Measurements from ENCODE around the gene ZNF652. TPM values are rescaled to one million over a fixed set of nuclear protein-coding genes. Genes with fewer than 3 reads are reported as not detected.

Gene ZNF652
- total RNA-seq, 1 donor from 2014 or later: 8.6 TPM

DNA sequence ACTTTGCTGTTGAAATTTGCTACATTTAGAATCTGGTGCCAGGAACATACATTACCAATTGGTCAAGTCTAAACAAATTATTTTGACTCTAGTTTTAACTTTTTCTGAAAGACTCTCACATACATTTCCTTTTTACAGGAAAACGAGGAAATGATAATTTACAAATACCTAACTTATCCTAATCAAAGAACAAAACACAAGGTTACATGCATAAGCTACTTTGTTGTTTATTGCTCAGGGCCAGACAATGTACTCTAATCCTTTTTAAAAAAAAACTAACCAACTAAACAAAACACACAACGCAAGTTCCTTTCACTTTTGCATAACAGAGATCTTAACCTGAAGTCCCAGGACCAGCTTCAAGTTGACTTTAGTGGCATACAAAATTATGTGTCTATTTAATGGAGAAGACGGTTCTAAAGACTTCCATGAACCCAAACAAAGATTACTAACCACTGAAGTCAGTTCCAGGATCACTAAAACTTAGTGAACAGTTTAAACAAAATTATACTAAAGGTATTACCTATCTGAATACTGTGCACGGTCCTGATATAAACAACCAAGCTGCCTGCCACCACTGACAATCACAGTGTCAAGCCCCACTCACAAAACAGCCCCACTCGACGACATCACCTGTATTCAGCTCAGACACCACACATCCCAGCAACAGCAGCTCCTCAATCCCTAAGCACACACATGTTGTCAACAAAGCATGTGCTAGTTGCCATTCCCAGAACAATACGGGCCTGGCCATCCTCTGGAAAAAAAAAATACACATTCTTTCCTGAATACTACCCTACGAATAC is 1.9 kb downstream of the ZNF652 start:
- DNase-seq (ENCODE audit: low read depth in 2 of 2): peak in 1 of 2 donors; percentile 15

DNA sequence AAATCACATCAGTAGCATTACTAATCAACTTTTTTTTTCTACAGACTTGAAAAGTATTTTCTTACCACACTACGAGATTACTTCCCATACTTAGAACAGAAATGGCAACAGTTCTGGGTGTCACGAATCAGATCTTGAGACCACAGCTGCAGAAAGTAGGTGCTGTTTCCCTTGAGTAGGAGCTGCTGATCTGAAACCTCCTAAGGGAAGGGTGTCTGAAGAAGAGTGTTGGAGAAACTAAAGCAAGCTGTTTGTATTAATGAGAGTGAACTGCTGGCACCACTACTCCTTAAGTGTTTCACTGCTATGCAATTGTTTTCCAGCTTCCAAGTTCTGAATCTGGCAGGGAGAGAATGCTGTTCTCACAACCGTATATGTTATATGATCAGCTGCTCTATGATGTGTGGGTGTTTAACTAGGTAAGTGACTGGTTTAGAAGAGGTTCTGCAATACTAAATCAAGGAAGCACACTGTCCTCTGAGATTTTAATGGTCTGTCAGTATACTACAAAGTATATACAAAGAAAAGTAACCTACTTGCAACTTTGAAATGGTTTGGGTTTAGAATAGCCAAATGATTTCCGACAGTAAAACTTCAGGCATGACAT is 3.3 kb downstream of the ZNF652 start:
- no peak for DNase-seq (ENCODE audit: low read depth in 2 of 2)

DNA sequence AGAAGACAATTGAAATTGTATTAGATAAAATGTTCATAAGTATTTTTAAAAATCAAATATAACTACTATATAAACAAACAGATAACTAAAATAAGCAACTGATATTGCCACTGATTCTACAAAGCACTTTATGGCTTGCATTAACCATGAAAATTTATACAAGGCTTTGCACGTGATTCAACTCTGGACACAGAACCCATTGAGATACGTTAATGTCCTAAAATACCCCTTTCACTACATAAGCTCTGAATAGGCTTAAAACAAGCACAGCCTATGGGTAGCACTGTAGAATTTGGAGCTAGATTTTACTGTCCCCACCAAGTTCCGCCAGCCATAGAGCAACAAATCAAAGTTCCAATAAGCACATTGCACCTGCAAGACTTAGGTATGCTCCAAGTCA is 4.5 kb downstream of the ZNF652 start:
- DNase-seq (ENCODE audit: low read depth in 2 of 2): no peak

DNA sequence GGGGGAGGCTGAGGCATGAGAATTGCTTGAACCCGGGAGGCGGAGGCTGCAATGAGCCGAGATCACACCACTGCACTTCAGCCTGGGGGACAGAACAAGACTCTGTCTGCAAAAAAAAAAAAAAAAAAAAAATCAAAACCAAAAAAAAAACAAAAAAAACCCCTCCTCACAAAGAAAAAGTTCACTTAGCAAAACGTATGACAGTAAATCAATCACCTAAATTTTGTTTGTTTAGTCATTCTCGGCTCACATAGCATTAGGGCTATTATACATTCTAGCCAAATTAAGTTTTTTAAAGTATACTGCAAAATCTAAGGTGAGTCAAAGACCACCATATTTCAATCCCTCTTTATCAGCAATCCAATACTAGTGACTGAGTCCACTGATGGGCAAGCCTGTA is 5.7 kb downstream of the ZNF652 start:
- DNase-seq (ENCODE audit: low read depth in 2 of 2): no peak

DNA sequence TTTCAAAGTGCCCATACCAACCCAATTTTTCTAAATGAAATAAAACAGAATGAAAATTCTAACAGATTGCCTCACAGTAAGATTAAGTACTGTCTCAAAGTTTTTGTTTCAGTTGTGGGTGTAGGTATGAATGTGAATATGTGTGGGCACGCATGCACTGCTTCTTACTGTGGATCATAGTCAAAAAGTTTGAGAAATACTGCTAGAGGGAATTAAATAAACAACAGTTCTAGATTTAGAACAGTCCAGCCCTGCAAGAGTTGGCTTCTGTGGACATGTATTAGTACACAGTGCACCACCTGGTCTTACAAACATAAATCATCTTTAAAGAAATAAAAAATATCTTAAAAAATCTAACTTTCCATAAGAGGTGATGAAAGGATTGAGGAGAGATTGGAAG is 8.4 kb downstream of the ZNF652 start:
- DNase-seq (ENCODE audit: low read depth in 2 of 2): no peak

DNA sequence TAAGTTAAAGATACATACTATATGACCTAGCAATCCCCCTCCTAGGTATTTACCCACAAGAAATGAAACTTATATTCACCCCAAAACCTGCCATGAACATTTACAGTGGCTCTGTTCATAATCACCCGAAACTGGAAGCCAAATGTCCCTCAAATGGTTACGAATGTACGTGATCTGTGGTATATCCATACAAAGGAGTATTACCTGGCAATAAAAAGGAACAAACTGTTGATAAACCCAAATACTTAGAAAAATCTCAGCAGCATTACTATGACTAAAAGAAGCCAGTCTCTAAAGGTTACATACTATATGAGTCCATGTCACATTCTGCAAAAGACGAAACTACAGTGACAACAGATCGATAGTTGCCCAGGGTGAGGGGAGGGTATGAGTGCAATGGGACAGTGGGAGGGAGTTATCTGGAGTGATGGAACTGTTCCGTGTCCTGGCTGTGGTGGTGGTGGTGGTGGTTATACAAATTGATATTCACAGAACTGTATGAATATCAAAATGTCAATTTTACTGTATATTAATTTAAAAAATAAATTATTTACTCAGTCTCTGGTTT is 9.4 kb downstream of the ZNF652 start:
- DNase-seq (ENCODE audit: low read depth in 2 of 2): no peak

DNA sequence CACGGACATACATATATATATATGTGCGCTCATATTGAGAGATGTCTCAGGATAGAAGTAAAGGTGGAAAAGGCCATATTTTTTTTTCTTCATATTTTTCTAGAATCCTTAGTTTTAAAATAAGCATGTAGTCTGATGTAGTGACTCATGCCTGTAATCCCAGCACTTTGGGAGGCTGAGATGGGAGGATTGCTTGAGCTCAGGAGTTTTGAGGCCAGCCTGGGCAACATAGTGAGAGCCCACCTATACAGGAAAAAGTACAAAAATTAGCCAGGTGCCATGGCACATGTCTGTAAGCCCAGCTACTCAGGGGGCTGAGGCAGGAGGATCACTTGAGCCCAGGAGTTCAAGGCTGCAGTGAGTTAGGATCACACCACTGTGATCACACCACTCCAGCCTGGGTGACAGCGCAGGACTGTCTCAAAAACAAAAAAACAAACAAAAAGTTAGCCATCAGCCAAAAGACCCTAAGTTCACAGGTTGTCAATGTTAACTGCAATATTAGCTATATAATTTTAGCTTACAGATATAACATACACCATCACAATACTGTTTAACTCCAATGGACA is 10.4 kb downstream of the ZNF652 start:
- no peak for DNase-seq (ENCODE audit: low read depth in 2 of 2)

DNA sequence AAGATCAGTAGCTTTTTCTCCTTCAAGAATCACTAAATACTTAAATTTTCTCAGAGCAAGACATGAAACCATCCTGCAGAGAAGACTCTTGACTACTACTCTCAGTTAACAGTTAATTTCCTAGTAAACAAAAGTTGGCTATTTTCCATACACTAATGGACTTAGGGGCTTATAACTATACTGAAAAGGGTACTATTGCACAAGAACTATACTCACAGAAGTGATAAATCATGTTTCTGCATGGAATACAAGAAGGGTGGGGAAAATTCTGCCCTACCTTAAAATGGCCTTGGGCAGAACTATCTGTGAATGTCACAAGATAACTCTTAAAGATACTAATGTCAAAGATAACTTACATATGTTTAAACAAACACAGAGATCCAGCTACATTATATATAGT is 12.5 kb downstream of the ZNF652 start:
- DNase-seq (ENCODE audit: low read depth in 2 of 2): no peak

DNA sequence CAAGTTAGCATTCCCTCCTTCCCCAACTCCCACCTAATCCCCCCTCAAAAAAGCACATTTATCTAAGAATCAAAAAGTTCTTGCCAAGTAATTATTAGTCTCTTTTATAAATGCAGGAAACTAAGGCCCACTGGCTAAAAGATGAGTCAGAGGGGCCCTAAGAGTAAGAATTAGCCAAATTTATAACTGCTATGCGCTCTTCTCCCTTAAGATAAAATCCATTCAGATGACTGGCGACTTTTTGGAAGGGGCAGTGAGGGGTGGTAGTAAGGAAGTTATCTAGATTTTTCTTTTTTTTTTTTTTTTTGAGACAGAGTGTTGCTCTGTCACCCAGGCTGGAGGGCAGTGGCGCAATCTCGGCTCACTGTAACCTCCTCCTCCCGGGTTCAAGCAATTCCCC is 17.1 kb downstream of the ZNF652 start:
- no peak for DNase-seq (ENCODE audit: low read depth in 2 of 2)

DNA sequence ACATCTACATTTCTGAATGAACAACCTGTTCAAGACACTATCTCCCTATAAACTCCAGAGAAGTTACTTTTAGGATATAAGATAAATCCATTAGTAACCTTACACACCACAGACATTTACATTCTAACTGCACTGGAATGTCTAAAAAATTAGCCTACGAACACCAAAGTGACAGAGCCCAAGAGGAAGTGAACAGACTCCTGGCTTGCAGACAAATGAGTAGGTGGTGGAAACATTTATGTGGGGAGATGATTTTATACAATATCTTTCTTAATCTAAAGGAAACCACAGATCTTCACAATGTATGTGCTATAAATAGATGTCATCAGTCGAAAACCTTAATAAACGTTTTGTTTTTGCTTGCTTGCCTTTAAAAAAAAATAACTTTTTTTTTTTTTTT is 18.8 kb downstream of the ZNF652 start:
- peak in 1 of 2 donors; percentile 21 for DNase-seq (ENCODE audit: low read depth in 2 of 2)

DNA sequence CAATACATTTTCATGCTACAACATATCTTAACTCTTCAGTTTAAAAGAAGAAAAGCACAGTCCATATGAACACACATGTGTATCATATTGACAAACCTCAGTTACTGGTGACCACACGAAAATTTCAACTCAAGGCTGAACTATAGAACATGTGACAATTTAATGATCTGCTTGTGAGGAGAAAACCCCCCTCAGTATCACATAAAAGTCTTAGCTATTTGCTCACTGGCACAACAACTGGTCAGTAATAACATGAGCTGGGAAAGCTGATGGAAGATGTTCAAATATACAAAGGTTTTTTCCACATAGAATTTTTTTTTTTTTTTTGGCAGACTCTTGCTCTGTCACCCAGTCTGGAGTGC is 19.5 kb downstream of the ZNF652 start:
- DNase-seq (ENCODE audit: low read depth in 2 of 2): no peak

DNA sequence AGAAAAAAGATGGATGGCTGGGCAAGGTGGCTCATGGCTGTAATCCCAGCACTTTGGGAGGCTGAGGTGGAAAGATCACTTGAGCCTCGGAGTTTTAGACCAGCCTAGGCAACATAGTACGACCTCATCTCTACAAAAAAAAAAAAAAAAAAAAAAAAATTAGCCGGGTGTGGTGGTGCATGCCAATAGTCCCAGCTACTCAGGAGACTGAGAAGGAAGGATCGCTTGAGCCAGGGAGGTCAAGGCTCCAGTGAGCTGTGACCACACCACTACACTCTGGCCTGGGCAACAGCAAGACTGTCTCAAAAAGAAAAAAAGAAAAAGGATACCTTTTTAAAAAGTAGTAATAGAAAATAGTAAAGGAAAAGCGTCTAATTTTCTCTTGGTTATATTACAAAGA is 20.7 kb downstream of the ZNF652 start:
- DNase-seq (ENCODE audit: low read depth in 2 of 2): no peak

DNA sequence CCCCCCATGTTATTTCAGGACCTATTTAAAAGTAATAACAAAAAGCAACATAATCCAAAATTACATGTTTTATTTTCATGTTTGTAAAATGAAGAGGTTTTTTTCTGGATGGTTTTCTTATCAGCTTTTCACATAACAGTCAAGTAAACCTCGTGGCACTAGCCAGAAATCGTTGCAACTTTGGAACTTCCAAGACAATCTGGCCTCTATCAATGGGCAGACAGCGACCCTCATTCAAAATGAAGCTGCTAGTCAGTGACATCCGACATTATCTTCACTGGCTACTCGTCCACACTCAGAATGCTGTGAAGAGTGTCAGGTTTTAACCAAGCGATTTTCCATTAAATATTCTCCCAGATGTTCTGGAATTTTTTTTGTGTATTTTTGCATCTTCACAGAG is 22.7 kb downstream of the ZNF652 start:
- DNase-seq (ENCODE audit: low read depth in 2 of 2): no peak

DNA sequence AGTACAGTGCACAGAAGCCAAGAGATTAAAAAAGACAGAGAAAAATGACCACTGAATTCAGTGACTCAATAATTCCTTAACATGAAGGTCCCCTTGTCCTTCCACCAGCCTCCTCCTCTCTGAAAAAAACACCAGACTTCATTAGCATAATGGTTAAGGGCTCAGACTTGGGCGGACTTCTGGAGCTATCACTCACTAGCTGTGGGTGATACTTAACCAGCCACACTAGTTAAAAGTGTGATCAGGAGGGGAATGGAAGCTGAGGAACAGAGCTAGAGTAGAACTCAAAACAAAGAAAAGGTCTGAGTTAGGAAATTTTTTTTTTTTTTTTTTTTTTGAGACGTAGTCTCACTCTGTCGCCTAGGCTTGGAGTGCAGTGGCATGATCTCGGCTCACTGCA is 23.2 kb downstream of the ZNF652 start:
- no peak for DNase-seq (ENCODE audit: low read depth in 2 of 2)

DNA sequence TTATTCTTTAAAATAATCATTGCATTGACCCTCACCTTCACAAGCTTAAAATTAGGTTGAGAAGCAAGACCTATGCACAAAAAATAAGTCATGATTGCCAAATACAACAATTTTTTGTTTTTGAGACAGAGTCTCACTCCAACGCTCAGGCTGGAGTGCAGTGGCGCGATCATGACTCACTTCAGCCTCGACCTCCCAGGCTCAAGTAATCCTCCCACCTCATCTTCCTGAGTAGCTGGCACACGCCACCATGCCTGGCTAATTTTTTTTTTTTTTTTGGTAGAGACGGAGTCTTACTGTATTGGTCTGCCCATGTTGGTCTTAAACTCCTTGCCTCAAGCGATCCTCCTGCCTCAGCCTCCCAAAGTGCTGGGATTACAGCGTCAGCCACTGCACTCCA is 24.2 kb downstream of the ZNF652 start:
- peak in 1 of 2 donors; percentile 33 for DNase-seq (ENCODE audit: low read depth in 2 of 2)

DNA sequence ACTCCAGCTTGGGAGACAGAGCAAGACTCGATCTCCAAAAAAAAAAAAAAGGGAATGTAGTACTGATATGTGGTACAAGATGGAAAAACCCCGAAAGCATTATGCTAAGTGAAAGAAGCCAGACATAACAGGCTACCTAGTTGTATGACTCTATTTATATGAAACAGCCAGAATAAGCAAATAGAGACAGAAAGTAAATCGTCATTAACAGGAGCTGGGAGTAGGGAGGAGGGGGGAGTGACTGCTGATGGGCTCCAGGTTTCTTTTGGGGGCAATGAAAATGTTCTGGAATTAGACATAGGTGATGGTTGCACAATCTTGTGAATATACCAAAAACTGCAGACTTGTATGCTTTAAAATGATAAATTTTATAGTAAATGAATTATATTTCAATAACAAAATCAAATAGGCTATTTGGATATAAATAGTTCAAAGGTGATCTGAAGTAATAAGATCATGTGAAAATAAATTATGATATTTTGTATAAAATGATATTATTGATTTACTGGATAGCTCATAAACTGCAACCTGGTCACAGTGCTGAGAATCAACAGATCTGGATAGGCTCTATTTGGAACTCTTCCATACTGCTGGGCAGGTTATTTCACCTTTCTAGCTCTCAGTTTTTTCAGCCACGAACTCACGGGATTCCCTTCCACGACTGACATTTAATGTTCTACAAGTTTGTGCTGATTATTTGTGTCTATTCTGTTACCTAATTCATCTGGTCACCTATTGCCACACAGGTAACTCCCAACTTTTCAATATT is 27.1 kb downstream of the ZNF652 start:
- no peak for DNase-seq (ENCODE audit: low read depth in 2 of 2)

DNA sequence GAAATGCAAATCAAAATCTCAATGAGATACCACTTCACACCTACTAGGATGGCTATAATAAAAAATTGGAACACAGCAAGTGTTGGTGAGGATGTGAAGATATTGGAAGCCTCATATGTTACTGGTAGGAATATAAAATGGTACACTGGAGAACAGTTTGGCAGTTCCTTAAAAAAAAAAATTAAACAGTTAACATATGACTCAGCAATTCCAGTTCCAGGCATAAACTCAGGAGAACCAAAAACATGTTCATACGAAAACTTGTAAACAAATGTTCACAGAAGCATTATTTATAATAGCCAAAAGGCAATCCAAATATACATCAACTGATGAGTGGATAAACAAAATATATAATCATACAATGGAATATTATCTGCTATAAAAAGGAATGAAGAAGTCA is 28.2 kb downstream of the ZNF652 start:
- no peak for DNase-seq (ENCODE audit: low read depth in 2 of 2)

DNA sequence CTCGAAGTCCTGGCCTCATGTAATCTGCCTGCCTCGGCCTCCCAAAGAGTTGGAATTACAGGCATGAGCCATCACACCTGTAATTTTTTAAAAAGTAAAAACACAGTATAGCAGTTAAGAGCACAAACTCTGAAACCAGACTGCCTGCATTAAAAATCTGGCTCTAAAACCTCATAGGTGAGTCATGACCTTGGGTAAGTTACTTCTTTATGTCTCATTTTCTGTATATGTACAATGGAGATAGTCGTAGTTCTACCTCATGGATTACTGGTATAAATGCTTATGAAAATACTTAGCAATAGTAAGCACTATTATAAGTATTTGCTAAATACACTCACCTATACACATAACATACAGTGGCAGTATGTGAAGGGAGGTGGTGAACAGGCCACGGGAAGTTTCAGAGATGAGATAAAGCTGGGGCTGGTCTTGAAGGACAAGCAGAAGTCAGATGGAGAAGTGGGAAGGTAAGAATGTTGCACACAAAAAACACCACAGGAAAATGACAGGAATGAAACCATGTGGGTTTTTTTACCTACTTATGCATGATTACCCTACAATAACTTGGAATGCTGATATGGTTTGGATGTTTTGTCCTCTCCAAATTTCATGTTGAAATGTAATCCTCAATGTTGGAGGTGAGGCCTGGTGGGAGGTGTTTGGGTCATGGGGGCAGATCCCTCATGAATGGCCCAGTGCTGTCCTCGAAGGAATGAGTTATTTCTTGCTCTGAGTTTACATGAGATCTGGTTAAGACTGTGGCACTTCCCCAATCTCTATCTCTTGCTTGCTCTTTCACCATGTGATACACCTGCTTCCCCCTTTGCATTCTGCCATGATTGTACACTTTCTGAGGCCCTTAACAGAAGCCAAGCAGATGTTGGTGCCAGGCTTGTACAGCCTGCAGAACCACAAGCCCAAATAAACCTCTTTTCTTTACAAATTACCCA is 33.9 kb downstream of the ZNF652 start:
- DNase-seq (ENCODE audit: low read depth in 2 of 2): no peak

DNA sequence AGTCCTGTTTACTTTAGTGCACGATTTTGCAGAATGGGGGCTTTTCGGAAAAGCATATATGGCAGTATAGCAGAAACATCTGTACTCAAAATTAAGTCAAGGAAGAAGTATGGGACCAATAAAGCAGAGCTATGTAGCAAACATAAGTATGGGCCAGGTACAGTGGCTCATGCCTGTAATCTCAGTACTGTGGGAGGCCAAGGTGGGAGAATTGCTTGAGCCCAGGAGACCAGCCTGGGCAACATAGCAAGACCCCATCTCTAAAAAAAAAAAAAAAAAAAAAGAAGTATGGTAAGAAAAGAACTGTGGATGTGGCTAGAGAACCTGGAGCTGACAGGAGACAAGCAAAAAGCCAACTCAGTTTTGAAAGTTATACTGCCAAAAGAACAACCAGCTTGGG is 36.1 kb downstream of the ZNF652 start:
- no peak for DNase-seq (ENCODE audit: low read depth in 2 of 2)

DNA sequence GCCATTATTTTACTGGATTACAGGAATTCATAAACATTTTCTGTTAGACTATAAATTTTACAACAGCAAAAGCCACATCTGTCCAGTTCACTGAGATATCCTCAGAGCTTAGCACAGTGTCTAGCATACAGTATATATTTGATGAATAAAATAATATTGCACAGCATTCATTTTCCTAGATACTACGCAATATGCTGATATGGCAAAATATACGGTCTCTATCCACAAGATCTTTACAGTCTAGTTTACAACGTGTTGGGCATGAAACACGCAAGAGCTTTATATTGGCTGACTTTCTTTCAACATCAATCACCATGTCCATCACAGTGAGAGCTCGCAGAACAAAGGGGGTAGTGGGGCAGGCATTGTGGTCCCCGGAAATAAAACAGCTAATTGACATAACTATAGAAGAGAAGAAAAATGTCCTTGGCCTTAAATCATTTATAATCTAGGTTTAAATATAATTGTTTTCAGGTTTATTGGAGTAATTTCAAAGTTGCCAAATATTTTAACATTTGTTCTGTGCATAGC is 43.5 kb downstream of the ZNF652 start:
- DNase-seq (ENCODE audit: low read depth in 2 of 2): no peak
